Small intestine (tissue), 7 donors: Measurements from ENCODE around the gene CABLES1. TPM values are rescaled to one million over a fixed set of nuclear protein-coding genes. Genes with fewer than 3 reads are reported as not detected.
A peak's percentile ranks its signal among the peaks of the same experiment; 100 is the strongest.

Source experiments
- DNase-seq, 2 donors: peaks; one replicate each; pipeline versions ENCODE4 v3.0.0 to v3.0.0-alpha.2; 2013
- FAIRE-seq: peaks from 2 replicates; lab custom pipeline; 2012; peaks lifted over from hg19 to GRCh38; lab: Jason Lieb, UNC
- H3K27ac ChIP-seq, 3 donors: one replicate each; pipeline ENCODE4 v1.5.1; 2013; ENCODE audit warnings: low read length in 2 of 3, mild to moderate bottlenecking in 2 of 3, control low read depth in 1 of 3, inconsistent platforms in 1 of 3, low read depth in 1 of 3, moderate library complexity in 1 of 3
- H3K27me3 ChIP-seq, 3 donors: one replicate each; pipeline ENCODE4 v1.6.1; 2013; ENCODE audit warnings: low read length in 3 of 3, inconsistent platforms in 1 of 3; ENCODE audit not compliant: control insufficient read depth in 3 of 3, insufficient read depth in 3 of 3
- H3K36me3 ChIP-seq, 3 donors: one replicate each; pipeline ENCODE4 v1.6.1; 2013; ENCODE audit warnings: low read length in 3 of 3, inconsistent platforms in 1 of 3, low read depth in 1 of 3, mild to moderate bottlenecking in 1 of 3, moderate library complexity in 1 of 3; ENCODE audit not compliant: control insufficient read depth in 3 of 3, insufficient read depth in 2 of 3
- H3K4me1 ChIP-seq, 3 donors: one replicate each; pipeline ENCODE4 v1.6.1; 2013; ENCODE audit warnings: low read length in 2 of 3, inconsistent platforms in 1 of 3, low read depth in 1 of 3, mild to moderate bottlenecking in 1 of 3, moderate library complexity in 1 of 3; ENCODE audit not compliant: control insufficient read depth in 3 of 3, insufficient read depth in 2 of 3
- H3K4me3 ChIP-seq, 3 donors: one replicate each; pipeline ENCODE4 v1.5.1; 2013; ENCODE audit warnings: low read length in 3 of 3, control low read depth in 1 of 3, inconsistent platforms in 1 of 3, low read depth in 1 of 3, mild to moderate bottlenecking in 1 of 3, moderate library complexity in 1 of 3
- H3K9me3 ChIP-seq, 2 donors: one replicate each; pipeline ENCODE4 v1.6.1; 2013; ENCODE audit warnings: low read depth in 1 of 2, low read length in 1 of 2; ENCODE audit not compliant: control insufficient read depth in 2 of 2, insufficient read depth in 1 of 2
- WGBS, 3 donors: extraction: QIAGEN DNeasy Blood & Tissue Kit; methylation state at CpG; one replicate each; pipeline ENCODE4 v1.1.7; 2013; 5-methylcytosine and 5-hydroxymethylcytosine counted together
- polyA plus RNA-seq, 4 donors: library from polyadenylated mRNA; stranded (reverse) in 3 of 4; unstranded in 1 of 4; fragments of 200-250 nt in 3 of 4; fragments of 120-200 nt in 1 of 4; gene quantifications; one replicate each; pipeline versions ENCODE4 v1.2.1 to v1.2.3, GENCODE V29; 2013
- donor health status: healthy with polysubstance abuse.
- donor health status: control.
- donor health status: control.
- donor health status: Bipolar disorder and iron deficiency.
- donor health status: healthy.

Gene CABLES1
- polyA plus RNA-seq, 4 donors, result 6.9 to 11.7 (median 8.5) TPM

GRCh38 chr18:23194155-23194996 lies 59.1 kb downstream of the CABLES1 start:
- no peaks in the 10 kb centered on the region for H3K9me3 ChIP-seq
- DNase-seq (no peak), FAIRE-seq (no peak)
- peaks cover 0 to 10% (median 7%) of the 10 kb centered on the region in 3 donors for H3K4me1 ChIP-seq
- 70 to 87% (median 83%) methylated on average over 14 of the region's 14 CpGs for WGBS, 3 donors
- peaks cover 0 to 41% (median 0%) of the 10 kb centered on the region in 3 donors for H3K36me3 ChIP-seq
- peak overlapping the region in 1 of 3 donors; percentile 72 for H3K27ac ChIP-seq
- no peaks in the 10 kb centered on the region for H3K27me3 ChIP-seq
- no peak overlapping the region for H3K4me3 ChIP-seq

GRCh38 chr18:23194997-23195957 lies 60.0 kb downstream of the CABLES1 start:
- H3K27ac ChIP-seq, result peak overlapping the region in 1 of 3 donors; percentile 46
- H3K9me3 ChIP-seq, result no peaks in the 10 kb centered on the region
- H3K4me3 ChIP-seq, result no peak overlapping the region
- no peaks in the 10 kb centered on the region for H3K27me3 ChIP-seq
- WGBS, 3 donors, result 81 to 86% (median 83%) methylated on average over 9 of the region's 9 CpGs
- no peak for FAIRE-seq
- peaks cover 0 to 32% (median 0%) of the 10 kb centered on the region in 3 donors for H3K36me3 ChIP-seq
- no peak for DNase-seq
- peaks cover 0 to 10% (median 7%) of the 10 kb centered on the region in 3 donors for H3K4me1 ChIP-seq

GRCh38 chr18:23196119-23197007 lies 61.1 kb downstream of the CABLES1 start:
- Histone ChIP-seq H3K27me3 (no peaks in the 10 kb centered on the region), H3K4me1 (peaks cover 0 to 10% (median 7%) of the 10 kb centered on the region in 3 donors), H3K36me3 (peaks cover 0 to 28% (median 0%) of the 10 kb centered on the region in 3 donors), H3K27ac (no peak overlapping the region), H3K4me3 (no peak overlapping the region), H3K9me3 (no peaks in the 10 kb centered on the region)
- FAIRE-seq (no peak), DNase-seq (peak; percentile 25 to 54)
- WGBS, 3 donors, result 40 to 63% (median 58%) methylated on average over 22 of the region's 22 CpGs

GRCh38 chr18:23198217-23198845 lies 63.0 kb downstream of the CABLES1 start:
- no peak for DNase-seq
- no peak overlapping the region for H3K4me3 ChIP-seq
- no peak overlapping the region for H3K27ac ChIP-seq
- no peaks in the 10 kb centered on the region for H3K27me3 ChIP-seq
- no peak for FAIRE-seq
- H3K4me1 ChIP-seq, result peaks cover 0 to 10% (median 0%) of the 10 kb centered on the region in 3 donors
- H3K9me3 ChIP-seq, result no peaks in the 10 kb centered on the region
- H3K36me3 ChIP-seq, result peaks cover 0 to 35% (median 0%) of the 10 kb centered on the region in 3 donors
- WGBS, 3 donors, result 89 to 94% (median 90%) methylated on average over 5 of the region's 5 CpGs

- Histone ChIP-seq H3K4me3 (no peak overlapping the region), H3K9me3 (no peaks in the 10 kb centered on the region), H3K4me1 (peaks cover 0 to 10% (median 0%) of the 10 kb centered on the region in 3 donors), H3K27ac (no peak overlapping the region), H3K36me3 (peaks cover 0 to 34% (median 0%) of the 10 kb centered on the region in 3 donors), H3K27me3 (no peaks in the 10 kb centered on the region)
- 76 to 81% (median 80%) methylated on average over 8 of the region's 8 CpGs for WGBS, 3 donors
- DNase-seq, result no peak
- FAIRE-seq, result no peak
Observed at GRCh38 chr18:23200756-23201155, 65.5 kb downstream of the CABLES1 start.

GRCh38 chr18:23201741-23202140 lies 66.5 kb downstream of the CABLES1 start:
- peaks cover 0 to 1% (median 0%) of the 10 kb centered on the region in 3 donors for H3K4me1 ChIP-seq
- H3K27ac ChIP-seq, result no peak overlapping the region
- 88 to 92% (median 92%) methylated on average over 10 of the region's 10 CpGs for WGBS, 3 donors
- no peak overlapping the region for H3K4me3 ChIP-seq
- H3K27me3 ChIP-seq, result no peaks in the 10 kb centered on the region
- no peak for DNase-seq
- FAIRE-seq, result no peak
- H3K9me3 ChIP-seq, result no peaks in the 10 kb centered on the region
- peaks cover 0 to 34% (median 0%) of the 10 kb centered on the region in 3 donors for H3K36me3 ChIP-seq

- H3K9me3 ChIP-seq, result peaks cover 0 to 9% of the 10 kb centered on the region in 2 donors
- H3K4me1 ChIP-seq, result no peaks in the 10 kb centered on the region
- H3K36me3 ChIP-seq, result peaks cover 0 to 32% (median 0%) of the 10 kb centered on the region in 3 donors
- no peak for FAIRE-seq
- 92 to 96% (median 95%) methylated on average over 15 of the region's 15 CpGs for WGBS, 3 donors
- H3K27ac ChIP-seq, result no peak overlapping the region
- H3K4me3 ChIP-seq, result no peak overlapping the region
- no peaks in the 10 kb centered on the region for H3K27me3 ChIP-seq
- no peak for DNase-seq
Observed at GRCh38 chr18:23203891-23204432, 68.7 kb downstream of the CABLES1 start.
